DND-41 (cell line): ENCODE data around the gene FAF1.

Source experiments
- ATAC-seq: fragments of 200-7000 bp; cut with Tn5 transposase; 3 replicates; pipeline ENCODE4 v1.9.1; 2021; ENCODE audit warnings: low read depth; ENCODE audit not compliant: insufficient read depth
- DNase-seq: peaks from one replicate; pipeline ENCODE4 v3.0.0-alpha.2; 2020
- H2AFZ ChIP-seq: 2 replicates; pipeline ENCODE4 v1.6.0; 2012; ENCODE audit warnings: low read depth, low read length
- H3K27ac ChIP-seq: 2 replicates; pipeline ENCODE4 v1.5.1; 2012; ENCODE audit warnings: low read length, inconsistent platforms
- H3K27me3 ChIP-seq: fragments of 200-600 bp; sonication (generic); 2 replicates; pipeline ENCODE4 v1.6.0; 2012; ENCODE audit warnings: low read length, mild to moderate bottlenecking, inconsistent platforms; ENCODE audit not compliant: insufficient read depth, poor library complexity
- H3K36me3 ChIP-seq: 2 replicates; pipeline ENCODE4 v1.5.1; 2012; ENCODE audit warnings: low read length, inconsistent platforms; ENCODE audit not compliant: insufficient read depth
- H3K4me1 ChIP-seq: 2 replicates; pipeline ENCODE4 v1.5.1; 2012; ENCODE audit warnings: mild to moderate bottlenecking, low read length; ENCODE audit not compliant: insufficient read depth
- H3K4me2 ChIP-seq: 2 replicates; pipeline ENCODE4 v1.6.0; 2012; ENCODE audit warnings: mild to moderate bottlenecking, moderate library complexity, low read length, inconsistent platforms; ENCODE audit not compliant: insufficient read depth
- H3K4me3 ChIP-seq, 2 experiments: fragments of 200-600 bp in 1 of 2; shearing (Covaris generic) in 1 of 2; 2 replicates each; pipeline ENCODE4 v1.5.1; 2012 to 2016; ENCODE audit warnings: inconsistent platforms in 2 of 2, low read length in 2 of 2, mild to moderate bottlenecking in 2 of 2, low read depth in 1 of 2, moderate library complexity in 1 of 2
- H3K79me2 ChIP-seq: 2 replicates; pipeline ENCODE4 v1.6.0; 2012; ENCODE audit warnings: low read length, inconsistent platforms; ENCODE audit not compliant: insufficient read depth
- H3K9ac ChIP-seq: 2 replicates; pipeline ENCODE4 v1.6.0; 2012; ENCODE audit warnings: low read depth, mild to moderate bottlenecking, inconsistent platforms, low read length, moderate library complexity
- H3K9me3 ChIP-seq: 2 replicates; pipeline ENCODE4 v1.5.1; 2012; ENCODE audit warnings: low read length, moderate library complexity, mild to moderate bottlenecking, inconsistent platforms; ENCODE audit not compliant: insufficient read depth, severe bottlenecking
- H4K20me1 ChIP-seq: 2 replicates; pipeline ENCODE4 v1.6.0; 2012; ENCODE audit warnings: low read length; ENCODE audit not compliant: insufficient read depth
- CTCF ChIP-seq: IDR thresholded peaks from 2 replicates; pipeline ENCODE4 v1.5.1; 2012; ENCODE audit warnings: borderline replicate concordance, low read length, moderate library complexity, mild to moderate bottlenecking; ENCODE audit not compliant: poor library complexity, severe bottlenecking; ENCODE audit errors: extremely low read depth
- EZH2 ChIP-seq: IDR thresholded peaks from 3 replicates; pipeline ENCODE4 v1.6.1; 2012; ENCODE audit warnings: borderline replicate concordance, low read depth, mild to moderate bottlenecking, moderate library complexity, low read length, inconsistent platforms; ENCODE audit not compliant: severe bottlenecking

Gene FAF1

GRCh38 chr1:50820545-50820944 is 139.5 kb downstream of the FAF1 start:
- Histone ChIP-seq H3K36me3 (peaks cover 3% of the 10 kb centered on the region; the same call in 1 of the 2 replicates), H3K4me3 (no peak overlapping the region), H3K79me2 (peaks cover 86% of the 10 kb centered on the region), H3K27me3 (no peaks in the 10 kb centered on the region), H4K20me1 (peaks cover 14% of the 10 kb centered on the region; the same call in 1 of the 2 replicates), H3K27ac (no peak overlapping the region), H3K9ac (no peak overlapping the region), H3K9me3 (no peaks in the 10 kb centered on the region), H2AFZ (no peak overlapping the region), H3K4me2 (no peak overlapping the region), H3K4me1 (no peaks in the 10 kb centered on the region)
- DNase-seq = no peak
- ATAC-seq = no peak
- TF ChIP-seq EZH2 (no peak), CTCF (no peak)

GRCh38 chr1:50812346-50812745 is 147.7 kb downstream of the FAF1 start:
- Histone ChIP-seq H3K4me2 (no peak overlapping the region), H3K27ac (no peak overlapping the region), H4K20me1 (peaks cover 29% of the 10 kb centered on the region; the same call in 1 of the 2 replicates)

GRCh38 chr1:50808296-50808695 is 151.8 kb downstream of the FAF1 start:
- H4K20me1 ChIP-seq = peaks cover 27% of the 10 kb centered on the region; the same call in 1 of the 2 replicates
- no peaks in the 10 kb centered on the region for H3K27me3 ChIP-seq
- ATAC-seq (no peak), DNase-seq (no peak)
- TF ChIP-seq CTCF = no peak
- no peak for TF ChIP-seq EZH2
- no peaks in the 10 kb centered on the region for H3K4me1 ChIP-seq
- H3K4me3 ChIP-seq = no peak overlapping the region
- no peak overlapping the region for H3K27ac ChIP-seq
- no peak overlapping the region for H2AFZ ChIP-seq
- H3K9me3 ChIP-seq = peaks cover 10% of the 10 kb centered on the region
- no peak overlapping the region for H3K4me2 ChIP-seq
- no peaks in the 10 kb centered on the region for H3K36me3 ChIP-seq
- H3K9ac ChIP-seq = no peak overlapping the region
- H3K79me2 ChIP-seq = peaks cover 99% of the 10 kb centered on the region

More at GRCh38 chr1:50812346-50812745, 147.7 kb downstream of the FAF1 start:
- no peak for ATAC-seq
- H3K4me1 ChIP-seq = no peaks in the 10 kb centered on the region
- TF ChIP-seq CTCF (no peak), EZH2 (no peak)
- no peak overlapping the region for H3K9ac ChIP-seq
- H3K9me3 ChIP-seq = peaks cover 10% of the 10 kb centered on the region
- H3K36me3 ChIP-seq = no peaks in the 10 kb centered on the region
- H3K27me3 ChIP-seq = no peaks in the 10 kb centered on the region
- no peak overlapping the region for H2AFZ ChIP-seq
- H3K79me2 ChIP-seq = peaks cover 95% of the 10 kb centered on the region
- DNase-seq = no peak
- H3K4me3 ChIP-seq = no peak overlapping the region

GRCh38 chr1:50796272-50796671 is 163.8 kb downstream of the FAF1 start:
- ATAC-seq (no peak), DNase-seq (no peak)
- H3K4me1 ChIP-seq = no peaks in the 10 kb centered on the region
- H3K4me3 ChIP-seq = no peak overlapping the region
- H3K27ac ChIP-seq = no peak overlapping the region
- H3K79me2 ChIP-seq = peaks cover 31% of the 10 kb centered on the region
- H3K9me3 ChIP-seq = no peaks in the 10 kb centered on the region
- H3K9ac ChIP-seq = no peak overlapping the region
- H3K4me2 ChIP-seq = no peak overlapping the region
- H4K20me1 ChIP-seq = no peaks in the 10 kb centered on the region
- no peak for TF ChIP-seq EZH2
- no peak for TF ChIP-seq CTCF
- no peaks in the 10 kb centered on the region for H3K27me3 ChIP-seq
- H3K36me3 ChIP-seq = peaks cover 9% of the 10 kb centered on the region; the same call in 1 of the 2 replicates
- no peak overlapping the region for H2AFZ ChIP-seq
